NCI-H1092 (cell line): Measurements from ENCODE around the gene EPHB4.
A peak's percentile ranks its signal among the peaks of the same experiment; 100 is the strongest.

Experiments
- DNase-seq: peaks from one replicate; lab custom pipeline; 2025; lab: John Stamatoyannopoulos, UW

The EPHB4 gene

GRCh38 chr7:100854146-100854895 is 27.0 kb upstream of the EPHB4 start:
- no peak for DNase-seq

DNA sequence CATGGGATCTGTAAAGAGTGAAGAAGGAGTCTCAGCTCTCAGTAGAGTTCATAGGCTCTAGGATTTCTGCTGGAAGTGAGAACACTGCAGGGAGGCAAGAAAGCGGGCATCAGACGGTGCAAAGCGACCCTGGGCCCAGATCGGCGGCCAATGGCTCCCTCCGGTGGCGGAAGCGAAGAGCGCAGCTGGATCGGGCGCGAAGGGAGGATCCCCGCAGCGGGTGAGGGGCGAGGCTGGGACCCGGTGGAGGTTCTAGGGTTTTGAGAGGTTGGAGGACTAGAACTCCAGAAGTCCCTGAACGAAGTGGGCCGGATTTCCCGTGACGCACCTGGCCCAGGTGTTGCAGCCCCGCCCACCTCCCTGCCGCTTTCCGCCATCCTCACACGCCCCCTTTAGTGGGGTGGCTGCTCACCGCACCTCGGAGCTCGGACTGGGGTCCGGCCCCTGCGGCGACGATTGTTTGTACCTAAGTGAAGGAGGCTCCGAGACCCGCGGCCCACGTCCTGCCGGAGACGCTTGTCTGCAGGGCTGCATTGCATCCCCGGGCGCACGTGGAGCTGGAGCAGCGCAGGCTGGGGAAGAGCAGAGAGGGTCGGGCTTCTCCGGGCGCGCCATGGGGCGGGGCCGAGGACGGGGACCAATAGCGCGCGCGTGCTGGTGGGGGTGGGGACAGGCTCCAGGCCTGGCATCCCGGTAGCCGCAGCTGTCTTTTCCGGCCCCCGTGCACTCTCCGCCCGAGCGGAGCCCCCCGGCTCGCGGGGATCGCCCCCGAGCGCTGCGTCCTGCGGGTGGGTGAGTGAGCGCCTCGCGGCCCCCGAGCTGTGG is 24.9 kb upstream of the EPHB4 start, which contains the start of gene SLC12A9:
Gene SLC12A9, plus strand, starts transcription at position 666 of the 825 bp plus-strand sequence. CDS start 1,485 bp downstream, outside the sequence.
- peak; percentile 88 for DNase-seq

GRCh38 chr7:100847360-100847759 is 20.0 kb upstream of the EPHB4 start:
- no peak for DNase-seq

DNA sequence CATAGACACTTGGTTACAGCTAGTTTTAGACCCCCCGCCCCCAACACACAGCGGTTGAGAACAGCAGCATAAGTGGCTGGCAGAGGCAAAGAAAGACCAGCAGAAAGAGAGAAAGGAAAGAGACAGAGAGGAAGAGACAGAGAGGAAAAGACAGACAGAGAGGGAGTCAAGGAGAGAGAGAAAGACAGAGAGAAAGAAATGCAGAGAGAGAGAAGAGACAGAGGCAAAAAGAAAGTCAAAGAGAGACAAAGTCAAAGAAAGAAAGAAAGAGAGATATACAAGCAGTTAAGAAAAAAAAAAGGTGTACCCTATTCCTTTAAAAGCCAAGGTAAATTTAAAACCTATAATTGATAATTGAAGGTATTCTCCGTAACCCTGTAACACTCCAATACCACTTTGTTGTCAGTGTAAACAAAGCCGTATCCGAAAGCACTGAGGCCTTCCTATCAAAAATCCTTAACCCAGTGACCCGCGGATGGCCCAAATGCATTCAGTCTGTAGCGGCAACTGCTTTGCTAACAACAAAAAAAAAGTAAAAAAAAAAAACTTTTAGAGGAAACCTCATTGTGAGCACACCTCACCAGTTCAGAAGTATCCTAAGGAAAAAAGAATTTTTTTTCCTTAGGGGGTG is 13.3 kb upstream of the EPHB4 start:
- no peak for DNase-seq

- DNase-seq: no peak
Observed at GRCh38 chr7:100839361-100839760, 12.0 kb upstream of the EPHB4 start.

DNA sequence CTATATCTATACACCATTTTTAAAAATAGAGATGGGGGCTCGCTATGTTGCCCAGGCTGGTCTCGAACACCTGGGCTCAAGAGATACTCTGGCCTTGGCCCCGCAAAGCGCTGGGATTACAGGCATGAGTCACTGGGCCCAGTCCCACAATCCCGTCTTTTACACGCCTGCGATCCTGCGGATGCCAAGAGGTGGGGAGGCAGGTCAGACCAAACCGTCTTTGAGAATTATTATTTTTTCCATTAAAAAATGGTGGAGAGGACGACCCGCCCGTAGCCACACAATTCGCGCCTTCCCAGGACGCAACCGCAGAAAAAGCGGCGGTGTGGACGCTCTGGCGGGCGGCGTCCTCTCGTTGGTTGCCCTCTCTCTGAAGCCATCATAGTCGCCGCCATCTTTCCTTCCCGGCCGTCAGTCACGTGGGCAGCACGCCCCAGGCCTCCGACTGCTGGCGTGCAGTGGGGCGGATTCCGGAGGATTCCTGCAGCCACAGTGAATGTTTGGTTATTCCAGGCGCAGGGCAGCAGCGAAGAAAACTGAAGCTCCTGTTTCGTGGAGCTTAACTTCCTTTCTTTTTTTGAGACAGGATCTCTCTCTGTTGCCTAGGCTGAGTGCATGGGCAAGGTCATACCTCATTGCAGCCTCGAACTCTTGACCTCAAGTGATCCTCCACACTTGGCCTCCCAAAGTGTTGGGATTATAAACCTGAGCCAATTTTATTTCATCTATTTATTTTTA is 9.9 kb upstream of the EPHB4 start:
- peak; percentile 68 for DNase-seq

- DNase-seq: no peak
Observed at GRCh38 chr7:100836812-100837098, 9.4 kb upstream of the EPHB4 start.

GRCh38 chr7:100835903-100836811 is 8.8 kb upstream of the EPHB4 start:
- DNase-seq: no peak

DNA sequence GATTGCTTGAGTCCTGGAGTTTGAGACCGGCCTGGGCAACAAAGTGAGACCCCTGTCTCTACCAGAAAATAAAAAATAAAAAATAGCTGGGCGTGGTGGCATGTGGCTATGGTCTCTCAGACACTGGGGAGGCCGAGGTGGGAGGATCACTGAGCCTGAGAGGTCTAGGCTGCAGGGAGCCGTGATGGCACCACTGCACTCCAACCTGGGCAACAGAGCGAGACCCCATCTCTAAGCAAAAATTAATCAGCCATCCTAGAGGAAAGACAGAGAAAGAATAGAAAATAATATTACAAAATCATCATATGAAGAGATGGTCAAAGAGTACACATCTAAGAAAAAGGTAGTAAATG is 4.9 kb upstream of the EPHB4 start:
- no peak for DNase-seq

- no peak for DNase-seq
Observed at GRCh38 chr7:100830396-100830795, 3.1 kb upstream of the EPHB4 start.

DNA sequence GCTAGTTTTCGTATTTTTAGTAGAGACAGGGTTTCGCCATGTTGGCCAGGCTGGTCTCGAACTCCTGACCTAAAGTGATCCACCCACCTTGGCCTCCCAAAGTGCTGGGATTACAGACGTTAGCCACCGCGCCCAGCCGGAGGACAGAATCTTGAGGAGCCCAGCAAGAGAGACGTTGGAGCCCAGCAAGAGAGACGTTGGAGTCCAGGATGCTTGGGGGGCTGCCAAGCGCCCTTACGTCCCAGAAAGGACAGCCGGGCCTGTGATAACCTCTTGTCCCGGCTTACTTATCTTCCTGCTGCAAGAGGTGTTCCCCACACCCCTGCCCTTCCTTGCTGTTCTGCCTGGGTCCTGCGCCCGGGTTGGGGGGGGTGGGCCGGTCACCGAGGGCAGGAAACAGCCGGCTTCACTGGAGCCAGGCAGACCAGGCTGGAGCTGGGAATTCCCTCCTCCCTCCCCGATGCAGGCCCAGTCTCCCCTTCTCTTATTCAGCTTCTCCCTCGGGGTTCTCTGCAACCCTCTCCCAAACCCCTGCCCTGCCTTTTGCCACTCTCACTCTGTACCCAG is 1.9 kb upstream of the EPHB4 start:
- DNase-seq: no peak

- DNase-seq: no peak
Observed at GRCh38 chr7:100826514-100827329, 601 bp downstream of the EPHB4 start.

GRCh38 chr7:100825751-100826513 is 1.4 kb downstream of the EPHB4 start:
- DNase-seq: no peak

GRCh38 chr7:100825215-100825671 is 2.1 kb downstream of the EPHB4 start:
- no peak for DNase-seq

DNA sequence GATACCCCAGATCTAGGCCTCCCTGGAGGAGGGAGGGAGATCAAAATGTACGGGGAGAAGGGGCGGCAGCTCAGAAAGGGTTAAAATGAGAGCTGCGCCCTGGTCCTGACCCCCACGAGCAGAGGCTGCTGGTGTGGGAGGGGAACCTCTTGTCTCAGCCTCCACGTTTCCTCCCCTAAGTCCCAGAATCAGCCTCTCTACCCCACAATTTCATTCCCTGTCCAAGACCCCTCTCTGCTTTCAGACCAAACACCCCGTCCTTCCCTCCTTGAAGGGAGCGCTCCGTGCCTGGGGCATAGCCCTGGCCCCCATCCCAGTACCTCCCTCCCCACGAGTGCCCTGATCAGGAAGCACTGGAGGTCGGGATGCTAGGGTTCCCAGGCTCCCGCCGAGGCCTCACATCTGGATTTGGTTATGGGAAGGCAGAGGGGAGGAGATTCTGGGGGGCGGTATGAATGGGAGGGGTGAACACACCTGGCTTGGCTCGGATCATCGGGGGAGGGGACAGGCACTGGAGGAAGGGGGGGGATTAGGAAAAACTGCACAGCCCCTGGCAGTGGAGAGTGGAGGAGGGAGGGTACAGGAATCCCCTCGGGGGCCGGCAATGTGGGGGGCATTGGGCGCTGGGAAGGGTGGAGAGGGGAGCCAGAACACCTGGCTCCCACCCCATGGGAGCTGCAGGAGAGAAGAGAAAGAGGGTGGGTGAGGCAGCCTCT is 2.7 kb downstream of the EPHB4 start:
- DNase-seq: no peak

DNA sequence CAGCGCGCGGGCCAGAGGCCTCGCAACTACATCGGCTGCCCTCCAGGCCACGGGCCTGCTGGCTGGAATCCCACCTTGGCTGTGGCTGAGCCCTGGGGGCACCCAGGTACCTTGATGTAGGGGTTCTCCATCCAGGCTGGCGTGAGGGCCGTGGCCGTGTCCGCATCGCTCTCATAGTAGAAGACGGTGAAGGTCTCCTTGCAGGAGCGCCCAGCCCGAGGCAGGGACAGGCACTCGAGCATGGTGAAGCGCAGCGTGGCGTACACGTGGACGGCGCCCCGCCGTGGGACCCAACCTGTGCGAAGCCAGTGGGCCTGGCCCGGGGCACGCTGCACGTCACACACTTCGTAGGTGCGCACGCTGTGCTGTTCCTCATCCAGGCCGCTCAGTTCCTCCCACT is 3.8 kb downstream of the EPHB4 start:
- no peak for DNase-seq

DNA sequence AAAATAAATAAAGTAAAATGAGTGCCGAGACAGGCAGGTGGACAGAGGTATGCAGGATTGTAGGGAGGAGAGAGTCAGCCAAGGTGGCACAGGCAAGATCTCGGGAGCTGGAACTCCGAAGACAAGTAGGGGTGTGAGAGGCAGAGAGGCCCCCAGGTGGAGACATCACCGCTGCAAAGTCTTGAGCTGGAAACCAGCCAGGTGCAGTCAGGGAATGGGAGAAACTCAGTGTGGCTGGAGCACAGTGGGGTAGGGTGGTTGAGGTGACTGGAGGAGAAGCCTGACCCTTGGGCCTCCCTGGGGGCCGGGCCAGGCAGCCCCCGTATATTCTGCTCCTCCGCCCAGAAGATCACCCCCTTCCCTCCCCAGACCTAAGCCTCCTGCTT is 4.2 kb downstream of the EPHB4 start:
- DNase-seq: no peak
